ENCODE data around the gene PEBP1. TPM values are rescaled to one million over a fixed set of nuclear protein-coding genes. Genes with fewer than 3 reads are reported as not detected.

Gene PEBP1
- total RNA-seq, 2 experiments from 2014 or later: 117 to 120 TPM

- H3K27me3 Mint-ChIP-seq (ENCODE audit: low read depth): no peaks in the 10 kb centered on the region
- no peak for DNase-seq
- no peaks in the 10 kb centered on the region for H3K9me3 Mint-ChIP-seq
- H3K4me1 Mint-ChIP-seq (ENCODE audit: low read depth): peaks cover 25% of the 10 kb centered on the region
- peak overlapping the region; percentile 62 for H3K27ac Mint-ChIP-seq
- CTCF ChIA-PET: interaction anchor here (1.1 to 3.2 kb wide), 3 partner anchors 16 to 263 kb away, joined by 3 to 20 read pairs (median 4); partner anchors contain the start of gene SUDS3
- intact Hi-C loops (cut with micrococcal nuclease): loop anchor here (2.0 to 10.0 kb wide), 4 partner anchors 76 to 262 kb away; partner anchors contain the start of gene WSB2
- peak overlapping the region; percentile 98 for H3K4me3 Mint-ChIP-seq
- H3K36me3 Mint-ChIP-seq (ENCODE audit: low read depth): peaks cover 19% of the 10 kb centered on the region
Measured at GRCh38 chr12:118137148-118137678, 1.3 kb downstream of the PEBP1 start.

GRCh38 chr12:118140825-118141224 is 4.9 kb downstream of the PEBP1 start:
- H3K36me3 Mint-ChIP-seq (ENCODE audit: low read depth): peaks cover 38% of the 10 kb centered on the region
- no peaks in the 10 kb centered on the region for H3K27me3 Mint-ChIP-seq (ENCODE audit: low read depth)
- DNase-seq: no peak
- intact Hi-C loops (cut with micrococcal nuclease): no loop called here
- H3K4me1 Mint-ChIP-seq (ENCODE audit: low read depth): peaks cover 15% of the 10 kb centered on the region
- CTCF ChIA-PET: interaction anchor here (1.0 to 1.6 kb wide), 3 partner anchors 20 to 235 kb away, joined by 4 to 5 read pairs (median 5); partner anchors contain the start of gene SUDS3
- H3K27ac Mint-ChIP-seq: peak overlapping the region; percentile 18
- H3K4me3 Mint-ChIP-seq: no peak overlapping the region
- no peaks in the 10 kb centered on the region for H3K9me3 Mint-ChIP-seq

- Mint-ChIP-seq H3K9me3 (no peaks in the 10 kb centered on the region), H3K27ac (no peak overlapping the region), H3K36me3 (ENCODE audit: low read depth) (peaks cover 45% of the 10 kb centered on the region), H3K27me3 (ENCODE audit: low read depth) (no peaks in the 10 kb centered on the region), H3K4me1 (ENCODE audit: low read depth) (no peaks in the 10 kb centered on the region), H3K4me3 (no peak overlapping the region)
- CTCF ChIA-PET: no interaction called here
- DNase-seq: no peak
- intact Hi-C loops (cut with micrococcal nuclease): no loop called here
Measured at GRCh38 chr12:118144499-118144898, 8.6 kb downstream of the PEBP1 start.

GRCh38 chr12:118145113-118145797 is 9.3 kb downstream of the PEBP1 start:
- intact Hi-C loops (cut with micrococcal nuclease): no loop called here

GRCh38 chr12:118145798-118146156 is 9.9 kb downstream of the PEBP1 start:
- Mint-ChIP-seq H3K4me1 (ENCODE audit: low read depth) (no peaks in the 10 kb centered on the region), H3K27ac (no peak overlapping the region), H3K36me3 (ENCODE audit: low read depth) (peaks cover 42% of the 10 kb centered on the region), H3K27me3 (ENCODE audit: low read depth) (no peaks in the 10 kb centered on the region), H3K9me3 (no peaks in the 10 kb centered on the region), H3K4me3 (no peak overlapping the region)
- intact Hi-C loops (cut with micrococcal nuclease): no loop called here
- CTCF ChIA-PET: no interaction called here
- no peak for DNase-seq

More at GRCh38 chr12:118145113-118145797, 9.3 kb downstream of the PEBP1 start:
- H3K36me3 Mint-ChIP-seq (ENCODE audit: low read depth): peaks cover 45% of the 10 kb centered on the region
- H3K9me3 Mint-ChIP-seq: no peaks in the 10 kb centered on the region
- no peak overlapping the region for H3K4me3 Mint-ChIP-seq
- no peaks in the 10 kb centered on the region for H3K4me1 Mint-ChIP-seq (ENCODE audit: low read depth)
- peak overlapping the region; percentile 8 for H3K27ac Mint-ChIP-seq
- no peaks in the 10 kb centered on the region for H3K27me3 Mint-ChIP-seq (ENCODE audit: low read depth)
- DNase-seq: no peak
- CTCF ChIA-PET: no interaction called here

- H3K27me3 Mint-ChIP-seq (ENCODE audit: low read depth): no peaks in the 10 kb centered on the region
- peaks cover 31% of the 10 kb centered on the region for H3K36me3 Mint-ChIP-seq (ENCODE audit: low read depth)
- no peak overlapping the region for H3K27ac Mint-ChIP-seq
- H3K4me3 Mint-ChIP-seq: no peak overlapping the region
- CTCF ChIA-PET: interaction anchor here (1.5 kb wide), 1 partner anchor 17 kb away, joined by 3 read pairs; no protein-coding TSS in a partner anchor
- H3K9me3 Mint-ChIP-seq: no peaks in the 10 kb centered on the region
- H3K4me1 Mint-ChIP-seq (ENCODE audit: low read depth): no peaks in the 10 kb centered on the region
- no peak for DNase-seq
- intact Hi-C loops (cut with micrococcal nuclease): no loop called here
Measured at GRCh38 chr12:118148287-118148686, 12.4 kb downstream of the PEBP1 start.

- H3K27me3 Mint-ChIP-seq (ENCODE audit: low read depth): no peaks in the 10 kb centered on the region
- CTCF ChIA-PET: no interaction called here
- no peak overlapping the region for H3K4me3 Mint-ChIP-seq
- peaks cover 18% of the 10 kb centered on the region for H3K36me3 Mint-ChIP-seq (ENCODE audit: low read depth)
- DNase-seq: no peak
- intact Hi-C loops (cut with micrococcal nuclease): no loop called here
- H3K9me3 Mint-ChIP-seq: no peaks in the 10 kb centered on the region
- no peaks in the 10 kb centered on the region for H3K4me1 Mint-ChIP-seq (ENCODE audit: low read depth)
- no peak overlapping the region for H3K27ac Mint-ChIP-seq
Measured at GRCh38 chr12:118150625-118151024, 14.7 kb downstream of the PEBP1 start.

GRCh38 chr12:118151755-118152154 is 15.8 kb downstream of the PEBP1 start:
- no peak overlapping the region for H3K4me3 Mint-ChIP-seq

GRCh38 chr12:118160536-118160935 is 24.6 kb downstream of the PEBP1 start:
- Mint-ChIP-seq H3K4me1 (ENCODE audit: low read depth) (peaks cover 14% of the 10 kb centered on the region), H3K36me3 (ENCODE audit: low read depth) (peaks cover 15% of the 10 kb centered on the region), H3K4me3 (no peak overlapping the region), H3K27me3 (ENCODE audit: low read depth) (no peaks in the 10 kb centered on the region), H3K9me3 (no peaks in the 10 kb centered on the region), H3K27ac (no peak overlapping the region)
- intact Hi-C loops (cut with micrococcal nuclease): no loop called here
- no peak for DNase-seq
- CTCF ChIA-PET: interaction anchor here (1.4 to 1.8 kb wide), 3 partner anchors 21 to 215 kb away, joined by 4 read pairs; no protein-coding TSS in a partner anchor

More at GRCh38 chr12:118151755-118152154, 15.8 kb downstream of the PEBP1 start:
- Mint-ChIP-seq H3K36me3 (ENCODE audit: low read depth) (peaks cover 14% of the 10 kb centered on the region), H3K4me1 (ENCODE audit: low read depth) (no peaks in the 10 kb centered on the region), H3K27ac (no peak overlapping the region), H3K9me3 (no peaks in the 10 kb centered on the region), H3K27me3 (ENCODE audit: low read depth) (no peaks in the 10 kb centered on the region)
- CTCF ChIA-PET: interaction anchor here (0.7 to 0.9 kb wide), 2 partner anchors 9 to 226 kb away, joined by 3 to 6 read pairs; no protein-coding TSS in a partner anchor
- intact Hi-C loops (cut with micrococcal nuclease): no loop called here
- no peak for DNase-seq

- H3K9me3 Mint-ChIP-seq: no peaks in the 10 kb centered on the region
- DNase-seq: peak; percentile 38
- H3K27ac Mint-ChIP-seq: no peak overlapping the region
- no peak overlapping the region for H3K4me3 Mint-ChIP-seq
- CTCF ChIA-PET: interaction anchor here (1.1 to 3.2 kb wide), 3 partner anchors 16 to 212 kb away, joined by 3 to 18 read pairs (median 14); partner anchors contain the start of gene SUDS3
- H3K4me1 Mint-ChIP-seq (ENCODE audit: low read depth): peaks cover 27% of the 10 kb centered on the region
- H3K36me3 Mint-ChIP-seq (ENCODE audit: low read depth): peaks cover 19% of the 10 kb centered on the region
- intact Hi-C loops (cut with micrococcal nuclease): loop anchor here (5.0 kb wide), 2 partner anchors 43 to 212 kb away; partner anchors contain the start of gene SUDS3
- H3K27me3 Mint-ChIP-seq (ENCODE audit: low read depth): no peaks in the 10 kb centered on the region
Measured at GRCh38 chr12:118164798-118165486, 29.0 kb downstream of the PEBP1 start.

- peaks cover 26% of the 10 kb centered on the region for H3K36me3 Mint-ChIP-seq (ENCODE audit: low read depth)
- no peak overlapping the region for H3K27ac Mint-ChIP-seq
- peaks cover 27% of the 10 kb centered on the region for H3K4me1 Mint-ChIP-seq (ENCODE audit: low read depth)
- DNase-seq: no peak
- H3K9me3 Mint-ChIP-seq: no peaks in the 10 kb centered on the region
- no peak overlapping the region for H3K4me3 Mint-ChIP-seq
- intact Hi-C loops (cut with micrococcal nuclease): loop anchor here (5.0 kb wide), 2 partner anchors 45 to 210 kb away; partner anchors contain the start of gene SUDS3
- CTCF ChIA-PET: interaction anchor here (0.5 to 3.2 kb wide), 5 partner anchors 7 to 1315 kb away, joined by 3 to 18 read pairs (median 7); partner anchors contain the start of gene SUDS3
- no peaks in the 10 kb centered on the region for H3K27me3 Mint-ChIP-seq (ENCODE audit: low read depth)
Measured at GRCh38 chr12:118166946-118167345, 31.0 kb downstream of the PEBP1 start.

GRCh38 chr12:118175823-118176447 is 40.0 kb downstream of the PEBP1 start:
- H3K4me3 Mint-ChIP-seq: no peak overlapping the region
- H3K27ac Mint-ChIP-seq: no peak overlapping the region

More at GRCh38 chr12:118175823-118176447, 40.0 kb downstream of the PEBP1 start:
- CTCF ChIA-PET: interaction anchor here (1.0 to 1.5 kb wide), 4 partner anchors 8 to 200 kb away, joined by 3 to 6 read pairs (median 4); partner anchors contain the start of gene SUDS3
- Mint-ChIP-seq H3K36me3 (ENCODE audit: low read depth) (peaks cover 35% of the 10 kb centered on the region), H3K27me3 (ENCODE audit: low read depth) (no peaks in the 10 kb centered on the region), H3K9me3 (no peaks in the 10 kb centered on the region), H3K4me1 (ENCODE audit: low read depth) (no peaks in the 10 kb centered on the region)
- no peak for DNase-seq
- intact Hi-C loops (cut with micrococcal nuclease): no loop called here

Measured in activated naive CD4-positive, alpha-beta T cell treated with anti-CD3 and anti-CD28 coated beads for 36 hours (primary cell).